AG20443 (cell line): ENCODE results near the gene P3H1.
A peak's percentile ranks its signal among the peaks of the same experiment; 100 is the strongest.
"Not testable (repeated sequence)": the region's sequence is repeated elsewhere in the genome, so short reads cannot be mapped to it uniquely, and the experiment has no call there.

Experiments used
- DNase-seq: peaks from one replicate; pipeline ENCODE4 v3.0.0; 2012; ENCODE audit warnings: low spot score, mixed read lengths

The P3H1 gene, protein sequence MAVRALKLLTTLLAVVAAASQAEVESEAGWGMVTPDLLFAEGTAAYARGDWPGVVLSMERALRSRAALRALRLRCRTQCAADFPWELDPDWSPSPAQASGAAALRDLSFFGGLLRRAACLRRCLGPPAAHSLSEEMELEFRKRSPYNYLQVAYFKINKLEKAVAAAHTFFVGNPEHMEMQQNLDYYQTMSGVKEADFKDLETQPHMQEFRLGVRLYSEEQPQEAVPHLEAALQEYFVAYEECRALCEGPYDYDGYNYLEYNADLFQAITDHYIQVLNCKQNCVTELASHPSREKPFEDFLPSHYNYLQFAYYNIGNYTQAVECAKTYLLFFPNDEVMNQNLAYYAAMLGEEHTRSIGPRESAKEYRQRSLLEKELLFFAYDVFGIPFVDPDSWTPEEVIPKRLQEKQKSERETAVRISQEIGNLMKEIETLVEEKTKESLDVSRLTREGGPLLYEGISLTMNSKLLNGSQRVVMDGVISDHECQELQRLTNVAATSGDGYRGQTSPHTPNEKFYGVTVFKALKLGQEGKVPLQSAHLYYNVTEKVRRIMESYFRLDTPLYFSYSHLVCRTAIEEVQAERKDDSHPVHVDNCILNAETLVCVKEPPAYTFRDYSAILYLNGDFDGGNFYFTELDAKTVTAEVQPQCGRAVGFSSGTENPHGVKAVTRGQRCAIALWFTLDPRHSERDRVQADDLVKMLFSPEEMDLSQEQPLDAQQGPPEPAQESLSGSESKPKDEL

DNA sequence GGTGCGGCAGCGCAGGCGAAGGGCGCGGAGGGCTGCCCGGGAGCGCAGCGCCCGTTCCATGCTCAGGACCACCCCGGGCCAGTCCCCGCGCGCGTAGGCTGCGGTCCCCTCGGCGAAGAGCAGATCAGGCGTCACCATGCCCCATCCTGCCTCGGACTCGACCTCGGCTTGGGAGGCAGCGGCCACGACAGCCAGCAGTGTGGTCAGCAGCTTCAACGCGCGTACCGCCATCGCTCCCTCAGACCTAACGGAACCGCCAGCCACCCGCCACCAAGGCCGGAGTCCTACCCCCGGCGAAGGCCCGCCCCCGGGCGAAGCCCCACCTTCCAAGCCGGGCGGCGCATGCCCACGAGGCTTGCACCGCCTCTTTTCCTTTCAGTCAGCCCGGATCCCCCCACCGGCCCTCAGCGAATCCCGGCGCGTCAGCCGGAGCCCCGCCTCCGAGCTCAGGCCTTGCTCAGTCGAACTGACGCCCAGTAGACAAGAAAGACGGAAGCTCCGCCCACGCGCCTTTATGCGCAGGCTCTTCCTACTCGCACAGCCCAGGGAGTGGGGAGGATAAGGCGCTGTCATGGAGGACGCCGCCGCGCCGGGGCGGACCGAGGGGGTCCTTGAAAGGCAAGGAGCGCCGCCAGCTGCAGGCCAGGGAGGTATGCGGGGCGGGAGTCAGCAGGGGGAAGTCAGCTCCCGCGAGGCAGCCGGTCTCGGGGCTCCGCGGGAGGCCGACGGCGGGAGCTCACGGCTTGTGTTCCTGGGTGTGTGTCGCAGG is at the start of gene P3H1, which contains the start of gene C1orf50:
TSS of gene P3H1 (minus strand) at position 288 of the 769 bp plus-strand sequence. CDS start at position 231, 57 bp downstream.
TSS of gene C1orf50 (plus strand) at position 509 of the 769 bp plus-strand sequence. CDS start at position 572, 63 bp downstream.
- peak; percentile 97 for DNase-seq

DNA sequence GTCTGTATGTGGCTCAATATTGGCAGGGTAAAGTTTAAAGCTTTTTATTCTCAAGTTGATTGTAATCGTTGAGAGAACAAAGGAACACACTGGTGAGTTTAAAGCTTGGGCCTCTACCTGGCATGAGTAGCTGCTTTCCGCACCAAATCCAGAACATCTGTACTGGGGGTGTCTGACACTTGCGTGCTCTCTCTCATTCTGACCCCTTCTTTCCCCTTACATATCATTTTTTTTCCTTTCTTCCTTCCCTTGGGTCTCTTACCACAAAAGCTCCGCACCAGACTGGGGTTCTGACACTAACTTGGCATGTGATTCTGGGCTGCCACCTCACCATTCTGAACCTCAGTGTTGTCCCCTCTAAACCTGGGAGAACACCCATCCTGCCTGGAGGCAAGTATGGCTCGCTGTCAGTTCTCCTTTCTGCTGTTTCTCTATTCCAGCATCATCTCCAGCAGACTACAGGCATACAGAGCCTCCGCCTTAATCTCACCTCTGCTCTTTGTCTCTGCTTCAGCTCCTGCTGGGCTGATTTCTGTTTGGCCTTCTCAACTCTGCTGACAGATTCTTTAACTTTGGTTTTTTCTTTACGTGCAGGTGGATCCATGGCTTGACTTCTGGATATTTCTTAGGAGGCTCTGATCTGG is 49.2 kb upstream of the P3H1 start:
- DNase-seq: no peak

DNA sequence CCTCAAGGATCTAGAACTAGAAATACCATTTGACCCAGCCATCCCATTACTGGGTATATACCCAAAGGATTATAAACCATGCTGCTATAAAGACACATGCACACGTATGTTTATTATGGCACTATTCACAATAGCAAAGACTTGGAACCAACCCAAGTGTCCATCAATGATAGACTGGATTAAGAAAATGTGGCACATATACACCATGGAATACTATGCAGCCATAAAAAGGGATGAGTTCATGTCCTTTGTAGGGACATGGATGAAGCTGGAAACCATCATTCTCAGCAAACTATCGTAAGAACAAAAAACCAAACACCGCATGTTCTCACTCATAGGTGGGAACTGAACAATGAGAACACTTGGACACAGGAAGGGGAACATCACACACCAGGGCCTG is 48.0 kb upstream of the P3H1 start:
- not testable (repeated sequence) for DNase-seq

DNA sequence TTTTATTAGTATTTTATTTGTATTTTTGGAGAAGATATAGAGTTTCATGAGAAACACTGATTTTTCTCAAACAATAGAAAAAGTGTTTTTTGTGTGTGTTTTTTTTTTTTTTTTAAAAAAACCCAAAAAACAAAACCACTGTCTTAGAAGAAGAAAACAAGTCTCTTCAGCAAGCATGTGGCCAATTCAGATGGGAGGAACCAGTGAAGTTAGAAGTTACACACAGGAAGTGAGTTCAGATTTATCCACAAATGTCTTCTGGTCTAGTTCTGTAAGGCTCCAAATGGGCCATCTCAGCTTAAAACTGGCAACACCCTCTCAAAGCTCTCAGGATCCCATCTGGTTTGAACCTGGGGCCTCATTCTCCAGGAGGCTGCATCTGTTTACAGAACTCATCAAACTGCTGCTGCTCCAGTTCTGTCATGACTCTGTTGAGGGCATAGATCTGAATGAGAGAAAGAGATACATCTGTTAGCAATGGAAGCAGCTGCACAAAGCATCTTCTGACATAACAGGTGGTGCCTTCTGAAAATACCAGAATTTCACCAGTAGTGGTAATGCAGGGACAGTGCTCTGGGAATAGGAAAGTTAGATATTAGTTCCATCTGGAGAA is 40.3 kb upstream of the P3H1 start:
- no peak for DNase-seq

DNA sequence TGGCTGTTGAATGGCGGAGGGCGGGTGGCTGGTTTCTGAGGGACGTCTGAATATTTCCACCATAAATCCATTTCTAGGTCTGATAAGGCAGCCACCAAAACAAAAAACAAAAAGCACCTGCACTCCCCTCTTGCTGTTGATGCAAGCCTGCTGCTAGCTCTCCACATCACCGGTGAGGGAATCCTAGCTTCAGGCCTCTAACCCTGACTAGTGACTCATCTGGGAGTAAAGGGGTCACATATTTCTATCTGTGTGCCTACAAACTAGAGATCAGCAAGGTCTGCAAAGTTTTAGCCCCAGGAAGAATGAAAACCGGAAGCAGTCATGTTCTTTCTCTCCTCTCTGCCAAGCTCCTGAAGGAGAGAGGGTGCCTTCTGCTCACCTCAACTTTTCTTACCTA is 39.8 kb upstream of the P3H1 start:
- no peak for DNase-seq

DNA sequence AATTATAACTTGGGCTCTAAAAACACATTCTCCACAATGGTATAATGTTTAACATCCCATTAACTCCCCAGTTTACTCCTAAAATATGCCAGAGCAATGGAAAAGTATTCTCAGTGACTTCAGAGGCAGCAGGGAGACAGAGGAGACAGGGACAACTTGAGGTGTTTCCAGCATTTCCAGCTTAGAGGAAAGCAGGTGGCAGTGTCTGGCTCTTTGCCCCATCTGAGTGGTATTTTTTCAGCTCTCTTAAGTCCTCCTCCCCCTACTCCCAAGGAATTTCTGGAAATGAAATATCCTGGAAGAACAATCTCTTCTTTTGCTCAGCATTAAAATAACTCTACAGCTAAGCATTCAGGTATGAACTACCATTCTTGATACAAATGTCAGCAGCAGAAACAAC is 39.3 kb upstream of the P3H1 start:
- no peak for DNase-seq

DNA sequence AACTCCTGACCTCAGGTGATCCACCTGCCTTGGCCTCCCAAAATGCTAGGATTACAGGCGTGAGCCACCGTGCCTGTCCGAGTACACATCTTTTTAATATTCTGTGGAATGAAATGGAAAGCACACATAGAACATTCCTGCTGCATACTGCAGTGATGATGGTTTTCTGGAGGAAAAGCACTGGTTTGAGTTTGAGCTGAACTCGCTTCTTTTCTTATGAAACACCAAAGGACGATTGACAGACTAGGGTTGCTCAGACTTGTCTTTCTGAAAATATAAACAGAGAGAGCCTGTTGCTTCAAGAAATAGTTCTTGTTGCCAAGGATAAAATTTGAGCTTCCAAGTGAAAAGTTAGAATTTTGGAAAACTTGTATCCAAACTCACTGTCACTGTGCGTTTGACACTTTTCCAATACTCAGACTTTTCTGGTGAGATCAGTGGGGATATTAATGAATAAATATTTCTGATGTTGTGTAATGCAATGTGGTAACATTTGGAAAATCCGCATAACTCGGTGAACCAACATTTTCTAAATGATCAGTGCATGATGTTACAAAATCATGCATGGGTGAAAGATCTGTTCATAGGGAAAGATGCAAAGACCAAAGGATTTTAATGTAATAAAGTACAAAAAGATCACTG is 35.1 kb upstream of the P3H1 start:
- peak; percentile 54 for DNase-seq

DNA sequence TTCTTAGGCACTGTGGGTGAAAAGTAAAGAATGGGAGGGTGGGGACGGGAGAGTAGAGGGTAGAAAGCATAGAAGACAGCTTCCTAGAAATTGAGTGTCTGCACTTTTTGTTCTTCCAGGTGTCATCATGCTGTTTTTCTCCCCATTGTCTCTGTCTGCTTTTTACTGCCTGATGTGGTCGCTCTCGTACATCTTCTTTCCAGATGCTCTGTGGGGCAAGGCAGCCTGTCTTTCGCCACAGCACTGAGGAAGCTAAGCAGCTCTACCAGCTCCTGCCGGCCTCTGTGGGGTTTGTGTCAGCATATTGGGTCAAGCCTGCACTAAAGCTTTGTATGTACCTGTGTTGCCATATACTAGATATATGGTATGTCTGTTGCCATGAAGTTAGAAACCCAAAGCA is 31.2 kb upstream of the P3H1 start:
- no peak for DNase-seq

DNA sequence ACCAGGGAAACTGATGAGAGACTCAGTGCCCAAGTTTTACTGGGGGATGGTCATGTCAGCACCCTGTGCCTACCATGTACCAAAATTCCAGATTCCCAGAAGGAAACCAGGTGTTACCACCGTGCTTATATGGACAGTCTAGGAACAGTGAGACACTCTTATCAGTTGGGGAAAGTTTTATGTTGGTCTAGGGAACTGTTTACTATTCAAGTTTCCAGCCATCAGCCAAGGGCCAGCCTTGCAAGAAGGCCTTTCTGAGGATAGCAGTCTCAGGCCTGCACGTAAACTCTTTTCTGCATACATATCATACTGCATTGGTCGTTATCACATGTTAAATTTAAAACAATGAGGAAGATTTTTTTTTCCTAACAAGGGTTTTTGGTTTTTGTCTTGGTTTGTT is 30.6 kb upstream of the P3H1 start:
- no peak for DNase-seq

DNA sequence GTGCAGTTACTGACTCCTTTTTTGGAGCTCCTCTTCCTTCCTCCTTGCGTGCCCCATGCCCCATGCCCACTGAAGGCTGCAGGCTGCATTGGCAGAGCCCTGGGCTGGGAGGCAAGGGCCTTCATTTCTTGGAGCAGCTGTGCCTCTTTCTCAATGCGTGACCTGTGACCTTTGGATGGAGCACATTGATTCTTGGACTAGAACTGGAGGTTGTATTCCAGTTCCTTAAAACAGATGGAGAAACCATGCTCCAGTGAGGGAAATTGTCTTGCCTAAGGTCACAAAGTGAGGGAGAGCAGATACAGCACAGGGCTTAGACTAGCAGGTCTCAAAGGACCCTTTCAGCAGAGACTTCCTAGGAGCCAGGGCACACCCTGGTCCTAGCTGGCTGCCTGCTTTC is 27.0 kb upstream of the P3H1 start:
- DNase-seq: no peak

DNA sequence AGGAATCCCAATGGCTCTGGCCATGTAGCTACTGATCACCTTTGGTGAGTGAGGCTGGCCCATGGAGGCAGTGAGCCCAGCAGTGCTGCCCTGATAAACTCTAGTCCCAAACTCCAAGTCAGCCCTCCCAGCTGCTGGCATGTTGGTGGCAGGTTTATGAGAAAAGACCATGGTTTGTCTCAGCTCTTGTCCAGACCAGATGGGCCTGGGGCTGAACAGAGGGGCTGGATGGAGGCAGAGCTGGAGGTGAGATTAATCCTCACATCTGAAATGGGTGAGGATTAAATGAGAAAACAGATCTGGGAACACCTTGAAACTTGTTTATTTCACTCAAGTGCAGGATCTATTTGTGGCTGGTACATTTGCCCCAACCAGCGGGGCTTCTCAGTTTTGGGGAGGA is 21.2 kb upstream of the P3H1 start:
- no peak for DNase-seq

DNA sequence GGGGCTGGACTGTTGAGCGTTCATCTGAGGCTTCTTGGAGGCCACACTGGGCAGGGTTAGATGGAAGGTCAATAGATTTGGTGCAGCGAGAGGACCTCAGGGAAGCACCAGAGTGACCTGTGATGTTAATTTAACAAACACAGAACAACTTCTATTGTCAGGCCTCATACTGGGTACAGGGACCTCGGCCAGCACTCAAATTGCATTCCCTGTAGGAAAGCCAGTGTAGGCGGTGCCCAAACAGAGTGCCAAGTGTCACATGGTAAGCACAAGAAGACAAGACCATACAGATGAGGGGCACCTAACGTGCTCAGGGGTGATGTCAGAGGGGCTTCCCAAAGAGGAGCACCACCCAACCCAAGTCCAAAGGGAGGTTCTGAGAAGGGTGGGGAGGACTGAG is 19.3 kb upstream of the P3H1 start:
- DNase-seq: no peak

DNA sequence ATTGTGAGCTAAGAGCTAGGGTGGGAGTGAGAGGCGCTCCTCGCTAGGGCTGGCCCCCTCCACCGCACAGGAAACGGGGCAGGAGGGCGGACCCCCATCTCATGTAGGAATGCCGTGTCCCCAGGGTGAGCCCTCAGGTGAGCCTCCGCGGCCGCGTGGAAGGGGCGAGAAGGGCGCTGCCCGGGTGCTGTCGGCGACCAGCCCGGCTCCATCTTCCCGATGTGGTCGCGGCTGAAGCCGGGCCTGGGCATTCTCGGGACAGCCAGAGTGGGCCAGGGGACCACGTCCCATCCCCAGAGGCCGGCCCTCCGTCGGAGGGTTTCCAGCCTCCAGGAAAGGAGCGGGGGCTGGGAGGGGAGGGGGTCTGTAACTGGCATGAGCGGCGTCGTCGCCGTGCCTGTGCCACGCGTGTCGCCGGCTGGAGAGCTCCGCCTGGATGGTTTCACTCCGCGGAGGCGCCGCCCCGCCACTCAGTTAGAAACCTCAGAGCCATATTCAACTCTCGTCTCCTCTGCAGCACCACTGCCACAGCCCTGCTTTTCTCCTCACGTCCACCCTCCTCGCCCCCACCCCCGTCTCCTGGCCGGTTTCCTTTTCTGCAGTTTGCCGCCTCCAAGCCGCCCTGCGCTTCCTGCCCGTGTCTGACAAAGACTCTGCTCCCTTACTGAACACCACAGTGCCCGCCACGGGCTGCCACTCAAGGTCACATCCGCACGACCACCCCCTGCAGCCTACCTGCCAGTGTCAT is 18.3 kb upstream of the P3H1 start, which contains the start of gene TMEM269:
TSS of gene TMEM269 (plus strand) at position 46 of the 748 bp plus-strand sequence. CDS start 4,903 bp downstream, outside the sequence.
- peak; percentile 60 for DNase-seq

DNA sequence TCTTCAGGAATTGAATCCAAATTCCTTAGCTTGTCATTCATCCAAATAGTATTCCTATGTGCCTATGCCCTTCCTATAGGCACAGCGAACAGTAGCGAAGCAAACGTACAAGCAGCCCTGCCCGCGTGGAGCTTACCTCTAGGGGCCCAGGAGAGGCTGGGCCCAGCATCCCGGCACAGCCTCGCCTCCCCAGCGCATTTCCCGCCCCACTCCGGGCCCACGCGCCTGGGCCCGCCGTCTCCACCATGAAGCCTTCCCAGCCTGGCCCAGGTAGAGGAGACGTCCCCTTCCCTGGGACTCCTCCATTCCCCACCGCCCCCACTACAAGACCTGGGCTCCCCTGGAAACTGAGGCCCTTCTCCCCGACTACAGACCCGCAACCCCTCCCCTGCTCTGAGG is 17.7 kb upstream of the P3H1 start:
- DNase-seq: no peak

DNA sequence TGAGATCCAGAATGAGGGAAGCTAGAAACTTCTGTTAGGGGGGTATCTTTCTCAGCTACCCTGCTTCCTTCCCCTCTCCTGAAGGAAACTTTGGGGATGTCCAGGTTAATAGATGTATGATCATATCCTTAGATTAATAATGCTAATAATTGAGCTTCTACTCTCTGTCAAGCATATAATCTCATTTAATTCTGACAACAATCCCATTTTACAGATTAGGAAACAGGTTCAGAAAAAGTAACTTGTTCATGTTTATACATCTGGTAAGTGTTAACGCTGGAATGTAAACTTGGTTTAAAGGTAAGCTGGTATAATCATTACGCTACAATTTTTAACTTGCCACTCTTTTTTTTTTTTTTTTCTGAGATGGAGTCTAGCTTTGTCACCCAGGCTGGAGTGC is 16.3 kb upstream of the P3H1 start:
- no peak for DNase-seq

DNA sequence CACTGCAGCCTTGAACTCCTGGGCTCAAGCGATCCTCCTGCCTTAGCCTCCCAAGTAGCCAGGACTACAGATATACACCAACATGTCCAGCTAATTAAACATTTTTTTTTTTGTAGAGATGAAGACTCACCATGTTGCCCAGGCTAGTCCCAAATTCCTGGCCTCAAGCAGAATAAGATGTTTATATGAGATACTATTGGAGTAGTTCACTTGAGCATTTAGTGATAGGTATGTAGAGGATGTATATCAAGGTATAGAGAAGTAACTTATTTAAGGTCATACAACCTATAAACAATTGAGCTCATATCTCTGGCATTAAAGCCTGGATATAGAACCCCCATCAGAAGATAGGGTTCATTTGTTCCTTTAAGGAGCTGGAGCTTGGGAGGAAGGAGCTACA is 13.3 kb upstream of the P3H1 start:
- DNase-seq: no peak

DNA sequence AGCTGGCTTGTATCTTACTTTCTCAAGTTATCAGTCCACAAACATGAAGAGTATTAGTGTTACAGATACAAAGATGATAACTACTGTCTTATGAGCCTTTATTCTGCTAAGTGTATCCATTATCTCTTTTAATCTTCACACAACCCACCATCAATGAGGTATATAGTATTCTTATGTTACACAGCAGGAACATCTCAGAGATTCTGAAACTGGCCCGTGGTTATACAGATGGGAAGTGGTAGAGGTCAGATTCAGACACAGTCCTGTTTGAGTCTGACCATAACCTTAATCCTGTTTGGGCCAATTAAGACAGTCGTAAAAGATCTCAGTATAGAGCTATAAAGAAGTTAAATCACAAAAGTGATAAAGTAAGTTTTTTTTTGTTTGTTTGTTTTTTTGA is 12.9 kb upstream of the P3H1 start:
- DNase-seq: no peak

DNA sequence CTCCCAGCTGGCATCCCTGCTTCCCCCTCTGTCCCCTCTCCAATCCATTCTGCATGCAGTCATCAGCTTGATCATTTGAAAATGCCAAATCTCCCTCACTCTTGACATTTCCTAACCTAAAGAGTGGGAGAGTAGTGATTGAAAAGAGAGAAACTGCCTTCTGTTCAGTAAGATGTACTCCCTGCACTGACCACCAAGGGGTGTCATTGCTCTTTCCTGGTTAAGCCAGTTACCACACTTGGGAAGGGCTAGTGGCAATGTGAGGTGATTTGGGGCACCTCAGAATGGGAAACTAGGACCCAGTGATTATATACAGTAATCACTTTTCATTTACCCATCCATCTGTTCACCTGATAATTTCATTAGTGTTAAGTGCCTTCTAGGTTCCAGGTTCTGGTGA is 11.0 kb upstream of the P3H1 start:
- peak; percentile 75 for DNase-seq

DNA sequence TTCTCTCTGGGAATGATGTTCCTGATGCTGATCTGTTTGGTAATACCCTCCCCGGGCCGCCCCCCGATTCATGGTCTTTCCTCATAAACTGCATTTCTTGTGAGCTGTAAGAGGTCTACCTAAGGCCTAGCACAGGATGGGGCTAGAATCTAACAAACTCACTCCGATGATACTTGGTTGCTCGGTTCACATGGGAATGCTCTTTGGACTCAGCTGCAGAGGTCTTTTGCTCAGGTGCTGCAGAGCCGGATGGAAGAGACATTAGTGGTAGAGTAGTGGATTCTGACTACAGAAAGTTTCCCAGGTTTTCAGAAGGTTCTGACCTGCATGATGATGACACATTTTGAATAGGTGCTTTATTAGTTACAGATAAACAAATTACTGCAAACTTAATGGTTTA is 9.7 kb upstream of the P3H1 start:
- no peak for DNase-seq

DNA sequence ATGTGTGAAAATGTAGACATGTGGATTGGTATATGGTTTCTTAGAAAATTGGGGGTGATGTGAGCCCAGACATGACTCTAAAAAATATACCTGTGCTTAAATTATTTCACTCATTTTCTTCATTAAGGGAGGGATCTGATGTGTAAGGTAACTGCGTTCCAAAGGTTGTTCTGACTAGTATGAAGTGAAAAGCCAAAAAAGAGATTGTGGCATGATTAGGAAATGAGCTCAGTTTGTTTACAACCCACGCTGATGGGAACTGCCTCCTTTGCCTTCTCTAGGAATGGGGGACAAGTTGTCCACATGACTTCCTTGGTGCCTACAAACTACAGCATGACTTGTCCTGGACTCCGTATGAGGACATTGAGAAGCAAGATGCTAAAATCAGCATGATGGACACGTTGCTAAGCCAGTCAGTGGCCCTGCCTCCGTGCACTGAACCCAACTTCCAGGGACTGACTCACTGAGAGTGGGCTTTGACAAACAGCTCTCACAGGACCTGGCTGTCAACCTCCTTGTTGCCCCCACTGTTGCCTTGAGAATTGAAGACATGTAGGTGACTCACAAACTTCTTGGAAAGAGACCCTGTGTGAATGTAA is 8.2 kb upstream of the P3H1 start:
- DNase-seq: no peak
